HG03066 (cell line): ENCODE data around the gene TRIM44.

ENCODE experiments used
- ATAC-seq: cut with Tn5 transposase; IDR thresholded peaks from one replicate; pipeline ENCODE4 v1.9.1; 2021; ENCODE audit warnings: low read depth; ENCODE audit not compliant: unreplicated experiment

Gene TRIM44

GRCh38 chr11:35662649-35663407 lies at the start of gene TRIM44:
Gene TRIM44, plus strand, starts transcription at chr11:35662775. Its CDS starts 337 bp downstream, at chr11:35663112.
- peak; percentile 88 for ATAC-seq

GRCh38 chr11:35614939-35615569 lies 47.5 kb upstream of the TRIM44 start:
- no peak for ATAC-seq

GRCh38 chr11:35615921-35616900 lies 46.4 kb upstream of the TRIM44 start:
- no peak for ATAC-seq

GRCh38 chr11:35617316-35617686 lies 45.3 kb upstream of the TRIM44 start:
- ATAC-seq, result no peak

DNA sequence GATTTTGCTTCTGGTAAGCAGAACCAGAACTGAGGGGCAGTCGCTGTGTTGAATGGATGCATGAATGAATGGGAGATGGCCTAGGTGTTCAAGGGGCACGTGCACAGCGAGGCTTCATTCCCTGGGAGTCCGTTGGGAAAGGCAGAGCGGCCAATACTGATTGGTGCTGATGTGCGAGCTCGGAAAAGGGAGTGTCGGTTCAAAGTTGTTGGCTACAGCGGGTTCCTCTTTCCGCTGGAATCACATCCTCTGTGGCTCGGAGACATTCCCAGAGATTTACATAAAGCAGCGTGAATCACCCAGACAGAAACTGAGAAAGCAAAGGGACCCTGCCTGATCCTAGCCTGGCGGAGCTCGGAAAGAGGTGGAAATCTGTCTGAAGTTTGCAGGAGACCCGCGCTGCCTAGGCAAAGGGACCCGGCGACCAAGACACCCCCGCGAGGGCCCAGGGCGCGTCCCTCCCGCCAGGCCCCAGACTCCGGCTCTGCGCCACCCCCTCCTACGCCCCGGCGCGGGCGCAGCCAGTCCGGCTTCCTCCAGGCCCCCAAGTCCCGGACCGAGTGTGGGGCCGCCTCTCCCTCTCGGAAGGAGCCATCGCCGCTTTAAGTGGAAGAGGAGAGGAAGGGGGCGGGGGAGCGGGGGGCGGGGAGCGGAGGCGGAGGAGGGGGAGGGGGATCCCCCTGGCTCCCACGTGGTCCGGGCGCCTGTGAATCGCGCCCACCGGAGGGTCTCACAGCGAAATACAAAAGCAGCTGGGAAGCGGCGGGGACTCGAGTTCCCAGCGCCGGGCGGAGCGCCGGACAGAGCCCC lies 44.7 kb upstream of the TRIM44 start, which contains the start of gene FJX1:
Gene FJX1 (plus strand): TSS at position 774 of the 810 bp plus-strand sequence. CDS start 177 bp downstream, outside the sequence.
- no peak for ATAC-seq

- ATAC-seq, result no peak
These were observed 44.0 kb upstream of the TRIM44 start for GRCh38 chr11:35618497-35619115.

DNA sequence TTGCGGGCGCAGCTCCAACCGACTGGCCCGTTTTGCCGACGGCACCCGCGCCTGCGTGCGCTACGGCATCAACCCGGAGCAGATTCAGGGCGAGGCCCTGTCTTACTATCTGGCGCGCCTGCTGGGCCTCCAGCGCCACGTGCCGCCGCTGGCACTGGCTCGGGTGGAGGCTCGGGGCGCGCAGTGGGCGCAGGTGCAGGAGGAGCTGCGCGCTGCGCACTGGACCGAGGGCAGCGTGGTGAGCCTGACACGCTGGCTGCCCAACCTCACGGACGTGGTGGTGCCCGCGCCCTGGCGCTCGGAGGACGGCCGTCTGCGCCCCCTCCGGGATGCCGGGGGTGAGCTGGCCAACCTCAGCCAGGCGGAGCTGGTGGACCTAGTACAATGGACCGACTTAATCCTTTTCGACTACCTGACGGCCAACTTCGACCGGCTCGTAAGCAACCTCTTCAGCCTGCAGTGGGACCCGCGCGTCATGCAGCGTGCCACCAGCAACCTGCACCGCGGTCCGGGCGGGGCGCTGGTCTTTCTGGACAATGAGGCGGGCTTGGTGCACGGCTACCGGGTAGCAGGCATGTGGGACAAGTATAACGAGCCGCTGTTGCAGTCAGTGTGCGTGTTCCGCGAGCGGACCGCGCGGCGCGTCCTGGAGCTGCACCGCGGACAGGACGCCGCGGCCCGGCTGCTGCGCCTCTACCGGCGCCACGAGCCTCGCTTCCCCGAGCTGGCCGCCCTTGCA lies 43.3 kb upstream of the TRIM44 start:
- no peak for ATAC-seq

DNA sequence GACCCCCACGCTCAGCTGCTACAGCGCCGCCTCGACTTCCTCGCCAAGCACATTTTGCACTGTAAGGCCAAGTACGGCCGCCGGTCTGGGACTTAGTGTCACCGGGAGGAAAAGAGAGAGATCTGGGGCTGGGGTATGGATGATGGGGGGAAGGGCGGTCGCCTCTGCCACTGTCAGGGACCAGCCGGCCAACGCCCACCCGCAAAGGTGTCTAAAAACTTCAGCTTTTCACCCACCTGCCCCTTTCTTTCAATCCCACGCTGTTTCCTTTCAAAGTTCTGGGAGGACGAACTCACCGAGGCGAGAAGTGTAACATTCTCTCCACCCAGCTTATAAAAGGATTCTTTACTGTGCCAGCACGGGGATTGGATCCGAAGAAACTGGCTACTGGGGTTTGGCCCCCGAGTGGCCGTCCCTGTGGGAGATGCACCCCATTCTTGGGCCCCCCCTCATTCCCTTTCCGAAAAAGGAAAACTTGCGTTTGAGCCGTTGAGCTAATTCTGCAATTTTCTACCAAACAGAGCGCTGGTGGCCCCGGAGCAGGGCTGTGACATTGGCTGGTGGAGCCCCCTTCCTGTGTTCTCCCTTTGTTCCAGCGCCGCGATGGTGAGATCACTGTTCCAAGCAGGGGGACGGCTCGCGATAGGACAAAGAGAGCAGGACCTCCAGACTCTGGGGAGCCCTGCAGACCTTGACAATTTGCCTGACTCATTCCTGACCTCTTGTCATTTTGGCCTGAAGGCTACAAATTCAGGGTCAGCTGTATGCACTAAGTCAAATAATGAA lies 42.5 kb upstream of the TRIM44 start:
- ATAC-seq, result no peak

DNA sequence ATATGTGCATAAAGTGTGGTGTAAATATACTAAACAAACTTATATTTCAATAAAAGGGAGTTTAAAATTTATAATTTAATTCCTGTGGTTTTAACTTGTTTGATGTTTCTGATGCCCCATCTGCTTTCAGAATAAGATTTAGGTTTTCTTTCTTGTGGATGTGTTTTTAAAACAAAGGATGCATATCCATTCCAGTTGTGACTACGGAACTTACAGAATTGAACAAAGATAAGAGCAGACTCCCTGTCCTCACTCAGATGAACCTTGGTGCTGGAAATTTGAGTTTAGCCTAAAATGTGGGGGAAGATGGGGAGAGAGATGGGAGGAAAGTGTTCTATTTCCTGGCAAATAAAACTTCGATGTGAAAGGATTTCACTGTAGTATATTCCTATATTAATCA lies 41.8 kb upstream of the TRIM44 start:
- ATAC-seq, result no peak

DNA sequence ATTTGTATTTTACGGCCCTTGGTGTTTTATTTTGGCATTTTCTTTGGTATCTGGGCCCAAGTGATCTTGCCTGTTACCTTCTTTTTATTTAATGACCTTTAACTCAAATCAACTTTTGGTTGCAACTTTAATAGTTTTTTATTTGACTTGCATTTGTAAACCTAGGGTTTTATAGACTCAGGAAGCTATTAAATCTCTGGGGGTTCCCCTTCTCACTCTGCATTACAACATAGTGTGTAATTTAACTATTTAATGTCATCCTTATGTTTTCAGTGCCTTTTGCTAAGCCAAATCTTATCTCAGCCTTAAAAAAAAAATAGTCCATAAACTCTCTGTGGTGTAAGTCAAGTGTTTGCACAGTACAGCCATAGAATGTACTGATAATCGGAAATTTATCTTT lies 41.0 kb upstream of the TRIM44 start:
- no peak for ATAC-seq

- no peak for ATAC-seq
These were observed 40.5 kb upstream of the TRIM44 start for GRCh38 chr11:35622070-35622469.

DNA sequence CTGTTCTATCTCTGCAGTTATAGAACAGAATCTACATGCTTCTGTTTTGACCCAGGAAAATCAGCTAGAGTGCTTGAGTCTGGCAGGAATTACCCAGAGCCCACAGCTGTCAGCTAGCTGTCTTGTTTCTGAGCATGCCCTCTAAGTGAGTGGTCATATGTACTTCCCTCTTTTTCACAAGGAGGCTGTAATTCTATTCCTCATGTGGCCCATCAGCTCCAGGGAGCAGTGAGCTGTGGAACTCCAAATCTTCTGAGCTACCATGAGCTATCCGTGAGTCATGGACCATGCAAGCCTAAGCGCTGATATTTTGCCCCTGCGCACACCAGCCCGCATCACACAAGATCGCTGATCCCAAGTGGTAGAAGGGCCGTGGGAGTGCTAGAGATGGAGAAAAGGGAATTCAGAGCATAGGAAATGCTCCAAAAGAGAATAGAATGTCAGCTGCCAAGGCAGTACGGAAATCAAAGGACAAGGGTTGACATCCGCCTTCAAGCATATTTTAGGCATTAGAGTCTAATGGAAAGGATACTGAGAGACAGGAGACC lies 38.9 kb upstream of the TRIM44 start:
- no peak for ATAC-seq

DNA sequence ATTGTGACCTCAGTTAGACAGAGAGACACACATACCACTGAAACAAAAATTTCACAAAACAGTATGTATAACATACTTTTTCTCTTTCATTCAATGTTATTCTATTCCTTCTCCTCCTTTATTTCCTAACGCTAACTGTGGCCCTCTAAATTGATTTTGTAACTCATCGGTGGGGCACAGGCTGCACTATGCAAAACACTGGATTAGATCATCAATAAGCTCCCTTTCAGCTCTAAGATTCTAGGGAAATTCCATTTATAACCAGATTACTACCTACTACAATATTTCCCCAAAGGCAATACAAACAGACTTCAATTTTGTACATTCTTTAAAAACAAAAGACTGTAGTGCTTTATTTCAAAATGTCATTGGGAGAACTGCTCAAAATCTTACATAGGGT lies 38.3 kb upstream of the TRIM44 start:
- no peak for ATAC-seq

- ATAC-seq, result no peak
These were observed 37.8 kb upstream of the TRIM44 start for GRCh38 chr11:35624781-35625180.

GRCh38 chr11:35626501-35626900 lies 36.1 kb upstream of the TRIM44 start:
- ATAC-seq, result no peak

DNA sequence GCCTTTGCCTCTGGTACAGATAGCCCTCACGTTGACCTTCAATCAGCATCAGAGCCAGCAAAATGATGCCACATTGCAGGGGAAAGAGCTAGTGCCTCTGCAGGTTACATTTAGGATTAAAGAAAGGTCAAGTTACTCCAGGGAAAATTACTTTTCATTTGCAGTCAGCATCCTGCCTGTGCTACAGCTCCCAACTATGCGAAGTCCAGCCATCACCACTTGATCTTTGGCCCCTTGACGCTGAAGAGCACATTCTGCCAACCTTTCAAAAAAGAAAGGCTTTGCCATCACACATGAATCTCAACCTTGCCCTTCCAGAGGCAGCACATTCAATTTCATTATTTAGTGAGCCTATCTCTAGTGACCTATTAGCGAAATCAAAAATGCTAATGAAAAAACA lies 33.1 kb upstream of the TRIM44 start:
- ATAC-seq, result no peak

DNA sequence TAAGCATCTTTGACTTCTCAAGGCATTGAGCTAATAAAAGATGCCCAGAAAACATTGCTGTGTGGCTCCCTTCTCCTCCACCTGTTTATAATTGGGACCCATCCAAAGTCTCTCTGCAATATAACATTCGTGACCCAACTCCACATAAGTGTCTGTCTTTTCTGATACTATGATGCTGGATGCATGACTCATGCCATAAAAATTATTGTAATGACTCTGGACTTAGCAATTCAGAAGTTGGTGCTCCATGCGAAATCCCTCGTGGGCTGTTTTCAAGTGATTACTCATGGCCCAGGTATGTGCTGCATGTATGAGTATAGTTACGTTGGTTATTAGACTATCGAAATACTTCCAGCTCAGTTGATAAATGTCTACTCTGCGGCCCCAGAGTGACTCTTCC lies 32.7 kb upstream of the TRIM44 start:
- ATAC-seq, result no peak

- ATAC-seq, result no peak
These were observed 30.7 kb upstream of the TRIM44 start for GRCh38 chr11:35631891-35632290.
